WTC11 (cell line): ENCODE measurements around the gene STK32B. TPM values are rescaled to one million over a fixed set of nuclear protein-coding genes. Genes with fewer than 3 reads are reported as not detected.

ENCODE experiments used
- ATAC-seq: fragments of 200-7000 bp; cut with Tn5 transposase; 2 replicates; pipeline ENCODE4 v1.10.0; 2021; ENCODE audit warnings: mild to moderate bottlenecking, moderate library complexity
- CTCF ChIA-PET: fragments of 300-600 bp; sonication (Branson Sonifier 250); formaldehyde crosslinking; loops from one replicate; lab custom pipeline; 2021; ENCODE audit warnings: antibody characterized with exemption; lab: Charles Lee
- POLR2A ChIA-PET: fragments of 350-600 bp; sonication (Branson Sonifier 250); formaldehyde crosslinking; loops from one replicate; lab custom pipeline; 2021; ENCODE audit warnings: antibody characterized with exemption; lab: Charles Lee
- DNase-seq: peaks from one replicate; pipeline ENCODE4 v3.0.0; 2021; ENCODE audit warnings: low spot score
- H3K27ac Mint-ChIP-seq: 2 replicates; pipeline ENCODE4 v1.8.0; 2021; ENCODE audit warnings: mixed read lengths
- H3K27me3 Mint-ChIP-seq: 2 replicates; pipeline ENCODE4 v1.8.0; 2021; ENCODE audit warnings: low read depth, mild to moderate bottlenecking, moderate library complexity, mixed read lengths
- H3K36me3 Mint-ChIP-seq: 2 replicates; pipeline ENCODE4 v1.8.0; 2021; ENCODE audit warnings: mixed read lengths
- H3K4me1 Mint-ChIP-seq: 2 replicates; pipeline ENCODE4 v1.8.0; 2022; ENCODE audit warnings: mixed read lengths
- H3K4me3 Mint-ChIP-seq: 2 replicates; pipeline ENCODE4 v1.8.0; 2021; ENCODE audit warnings: mild to moderate bottlenecking, moderate library complexity, mixed read lengths
- H3K9me3 Mint-ChIP-seq: 2 replicates; pipeline ENCODE4 v1.8.0; 2021; ENCODE audit warnings: mixed read lengths
- ATF1 ChIP-seq: sonication (generic); formaldehyde crosslinking; IDR thresholded peaks from 2 replicates; pipeline ENCODE4 v1.8.1; 2023; ENCODE audit warnings: mild to moderate bottlenecking, moderate library complexity, missing genetic modification reagents
- FOXP1 ChIP-seq: sonication (generic); formaldehyde crosslinking; IDR thresholded peaks from 2 replicates; pipeline ENCODE4 v1.8.0; 2022; ENCODE audit warnings: missing genetic modification reagents, mild to moderate bottlenecking, moderate library complexity, borderline replicate concordance
- JAZF1 ChIP-seq: fragments of 250-450 bp; sonication (Bioruptor Pico); IDR thresholded peaks from 2 replicates; pipeline ENCODE4 v1.9.0; 2021; ENCODE audit warnings: moderate library complexity, mild to moderate bottlenecking, inconsistent platforms
- KAT7 ChIP-seq: sonication (generic); formaldehyde crosslinking; IDR thresholded peaks from 2 replicates; pipeline ENCODE4 v1.8.1; 2023; ENCODE audit warnings: missing genetic modification reagents, mild to moderate bottlenecking, borderline replicate concordance
- MYBL2 ChIP-seq: sonication (generic); formaldehyde crosslinking; IDR thresholded peaks from 2 replicates; pipeline ENCODE4 v1.8.1; 2023; ENCODE audit warnings: mild to moderate bottlenecking, moderate library complexity, missing genetic modification reagents
- NFE2L1 ChIP-seq: sonication (generic); formaldehyde crosslinking; IDR thresholded peaks from 2 replicates; pipeline ENCODE4 v1.8.1; 2023; ENCODE audit warnings: missing genetic modification reagents
- SMAD4 ChIP-seq: sonication (generic); formaldehyde crosslinking; IDR thresholded peaks from 2 replicates; pipeline ENCODE4 v1.8.0; 2022; ENCODE audit warnings: mild to moderate bottlenecking, missing genetic modification reagents
- SP1 ChIP-seq: sonication (generic); formaldehyde crosslinking; conservative IDR thresholded peaks from 2 replicates; pipeline ENCODE4 v1.8.1; 2022; ENCODE audit warnings: missing genetic modification reagents
- TP53 ChIP-seq: sonication (generic); formaldehyde crosslinking; IDR thresholded peaks from 2 replicates; pipeline ENCODE4 v1.8.1; 2023; ENCODE audit warnings: mild to moderate bottlenecking, missing genetic modification reagents
- ZMAT4 ChIP-seq: fragments of 250-450 bp; sonication (Bioruptor Pico); IDR thresholded peaks from 2 replicates; pipeline ENCODE4 v1.9.0; 2021; ENCODE audit warnings: mild to moderate bottlenecking
- ZNF317 ChIP-seq: sonication (generic); formaldehyde crosslinking; IDR thresholded peaks from 2 replicates; pipeline ENCODE4 v1.8.1; 2023; ENCODE audit warnings: low read depth, mild to moderate bottlenecking, moderate library complexity, missing genetic modification reagents, borderline replicate concordance
- ZNF425 ChIP-seq: fragments of 250-450 bp; sonication (Bioruptor Pico); conservative IDR thresholded peaks from 2 replicates; pipeline ENCODE4 v1.9.0; 2021; ENCODE audit warnings: mild to moderate bottlenecking
- ZNF532 ChIP-seq: fragments of 250-450 bp; sonication (Bioruptor Pico); IDR thresholded peaks from 2 replicates; pipeline ENCODE4 v1.9.0; 2021; ENCODE audit warnings: mild to moderate bottlenecking, borderline replicate concordance
- ZNF671 ChIP-seq: fragments of 250-450 bp; sonication (Bioruptor Pico); IDR thresholded peaks from 2 replicates; pipeline ENCODE4 v1.8.0; 2021; ENCODE audit warnings: mild to moderate bottlenecking
- ZSCAN18 ChIP-seq: fragments of 250-450 bp; sonication (Bioruptor Pico); IDR thresholded peaks from 2 replicates; pipeline ENCODE4 v2.1.2; 2022; ENCODE audit warnings: mild to moderate bottlenecking, moderate library complexity
- total RNA-seq: library from RNA; stranded (reverse); gene quantifications from 3 replicates; pipeline ENCODE4 v1.2.3, GENCODE V29; 2021
- TF ChIP-seq, protein P1 (sequence below): sonication (generic); formaldehyde crosslinking; IDR thresholded peaks from 2 replicates; pipeline ENCODE4 v1.8.1; 2023; ENCODE audit warnings: mild to moderate bottlenecking, missing genetic modification reagents, moderate library complexity
- TF ChIP-seq, protein P2 (sequence below): sonication (generic); formaldehyde crosslinking; IDR thresholded peaks from 2 replicates; pipeline ENCODE4 v1.8.1; 2022; ENCODE audit warnings: mild to moderate bottlenecking, missing genetic modification reagents, moderate library complexity, borderline replicate concordance

Gene STK32B
- total RNA-seq, 1 experiment from 2014 or later = 1.9 TPM

- peaks cover 42% of the 10 kb centered on the region for H3K36me3 Mint-ChIP-seq
- TF ChIP-seq KAT7 (no peak), SMAD4 (CRISPR knock-in tag) (no peak), ZSCAN18 (CRISPR knock-in tag) (no peak), JAZF1 (CRISPR knock-in tag) (no peak), NFE2L1 (CRISPR knock-in tag) (no peak), FOXP1 (CRISPR knock-in tag) (no peak), ZNF425 (CRISPR knock-in tag) (no peak), SP1 (CRISPR knock-in tag) (no peak), ZNF671 (CRISPR knock-in tag) (no peak), ATF1 (CRISPR knock-in tag) (no peak), ZMAT4 (CRISPR knock-in tag) (no peak), ZNF317 (CRISPR knock-in tag) (no peak), TP53 (CRISPR knock-in tag) (no peak), MYBL2 (no peak), ZNF532 (no peak)
- TF ChIP-seq, protein P1, sequence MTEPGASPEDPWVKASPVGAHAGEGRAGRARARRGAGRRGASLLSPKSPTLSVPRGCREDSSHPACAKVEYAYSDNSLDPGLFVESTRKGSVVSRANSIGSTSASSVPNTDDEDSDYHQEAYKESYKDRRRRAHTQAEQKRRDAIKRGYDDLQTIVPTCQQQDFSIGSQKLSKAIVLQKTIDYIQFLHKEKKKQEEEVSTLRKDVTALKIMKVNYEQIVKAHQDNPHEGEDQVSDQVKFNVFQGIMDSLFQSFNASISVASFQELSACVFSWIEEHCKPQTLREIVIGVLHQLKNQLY (CRISPR knock-in tag) = no peak
- TF ChIP-seq, protein P2, sequence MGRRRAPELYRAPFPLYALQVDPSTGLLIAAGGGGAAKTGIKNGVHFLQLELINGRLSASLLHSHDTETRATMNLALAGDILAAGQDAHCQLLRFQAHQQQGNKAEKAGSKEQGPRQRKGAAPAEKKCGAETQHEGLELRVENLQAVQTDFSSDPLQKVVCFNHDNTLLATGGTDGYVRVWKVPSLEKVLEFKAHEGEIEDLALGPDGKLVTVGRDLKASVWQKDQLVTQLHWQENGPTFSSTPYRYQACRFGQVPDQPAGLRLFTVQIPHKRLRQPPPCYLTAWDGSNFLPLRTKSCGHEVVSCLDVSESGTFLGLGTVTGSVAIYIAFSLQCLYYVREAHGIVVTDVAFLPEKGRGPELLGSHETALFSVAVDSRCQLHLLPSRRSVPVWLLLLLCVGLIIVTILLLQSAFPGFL (CRISPR knock-in tag) = no peak
- H3K9me3 Mint-ChIP-seq = peaks cover 42% of the 10 kb centered on the region
- no peak overlapping the region for H3K4me3 Mint-ChIP-seq
- CTCF ChIA-PET = interaction anchor here (1.2 kb wide), 1 partner anchor 138 kb away, joined by 3 read pairs; no protein-coding TSS in a partner anchor
- ATAC-seq = no peak
- POLR2A ChIA-PET = no interaction called here
- H3K27ac Mint-ChIP-seq = no peak overlapping the region
- DNase-seq = no peak
- no peaks in the 10 kb centered on the region for H3K4me1 Mint-ChIP-seq
- H3K27me3 Mint-ChIP-seq = peaks cover 5% of the 10 kb centered on the region; the same call in 1 of the 2 replicates
These were observed 496.5 kb downstream of the STK32B start for GRCh38 chr4:5547651-5548249.

Other genes starting within 250 kb of the STK32B start
- gene MSX1, start 191.8 kb upstream of the STK32B start, total RNA-seq = 0.28 to 0.62 TPM (median 0.41 TPM) in 3 replicates
- 3.2 to 7.9 TPM (median 7.1 TPM) in 3 replicates for gene CYTL1, start 32.0 kb upstream of the STK32B start, total RNA-seq